Endothelial cell of umbilical vein (primary cell): ENCODE results near the gene VCL. TPM values are rescaled to one million over a fixed set of nuclear protein-coding genes. Genes with fewer than 3 reads are reported as not detected.

Source experiments
- BruUV-seq: library from RNA; stranded (reverse); fragments of 400-500 nt; replicated peaks from 2 replicates; lab custom pipeline; 2021; lab: Mats Ljungman, UMichigan
- CTCF ChIA-PET: fragments of 300-600, 350-600 bp; sonication (Branson Sonifier 250); formaldehyde crosslinking; loops from one replicate; lab custom pipeline; 2021; ENCODE audit warnings: antibody characterized with exemption, inconsistent platforms; lab: Charles Lee
- POLR2A ChIA-PET: fragments of 300-600, 350-600 bp; sonication (Branson Sonifier 250); formaldehyde crosslinking; loops from one replicate; lab custom pipeline; 2021; ENCODE audit warnings: antibody characterized with exemption, inconsistent platforms; lab: Charles Lee
- DNase-seq: peaks from one replicate; pipeline ENCODE4 v3.0.0-alpha.2; 2011; ENCODE audit warnings: low read depth, low spot score
- FAIRE-seq: peaks from 2 replicates; lab custom pipeline; 2011; peaks lifted over from hg19 to GRCh38; lab: Jason Lieb, UNC
- H2AFZ ChIP-seq: 2 replicates; pipeline ENCODE4 v1.6.0; 2012; ENCODE audit warnings: low read depth, low read length, control low read depth, inconsistent platforms
- H3K27ac ChIP-seq: 2 replicates; pipeline ENCODE4 v1.5.1; 2011; ENCODE audit warnings: low read depth, mild to moderate bottlenecking, control low read depth, low read length, moderate library complexity; ENCODE audit not compliant: insufficient read depth
- H3K27me3 ChIP-seq, 2 experiments: 2 replicates each; pipeline versions ENCODE4 v1.6.0 to v1.6.1; 2011; ENCODE audit warnings: low read length in 2 of 2, mixed read lengths in 1 of 2; ENCODE audit not compliant: control insufficient read depth in 2 of 2, insufficient read depth in 2 of 2
- H3K36me3 ChIP-seq, 2 experiments: 2 replicates in 1 of 2; 3 replicates in 1 of 2; pipeline ENCODE4 v1.5.1; 2011; ENCODE audit warnings: low read length in 2 of 2, mild to moderate bottlenecking in 1 of 2, moderate library complexity in 1 of 2; ENCODE audit not compliant: control insufficient read depth in 2 of 2, insufficient read depth in 2 of 2; ENCODE audit errors: extremely low read depth in 1 of 2
- H3K4me1 ChIP-seq: 3 replicates; pipeline ENCODE4 v1.5.1; 2011; ENCODE audit warnings: mild to moderate bottlenecking, low read length; ENCODE audit not compliant: control insufficient read depth, insufficient read depth; ENCODE audit errors: extremely low read depth
- H3K4me2 ChIP-seq: 2 replicates; pipeline ENCODE4 v1.6.1; 2011; ENCODE audit warnings: low read length, control low read depth, mixed read lengths; ENCODE audit not compliant: insufficient read depth
- H3K4me3 ChIP-seq, 3 experiments: fragments of 200-600 bp in 1 of 3; sonication (generic), shearing (Covaris generic) in 1 of 3; replicated peaks in 1 of 3; 2 replicates each; pipeline ENCODE4 v1.5.1; 2011 to 2016; ENCODE audit warnings: control low read depth in 3 of 3, low read length in 3 of 3, mild to moderate bottlenecking in 2 of 3, inconsistent platforms in 1 of 3, low read depth in 1 of 3, moderate library complexity in 1 of 3; ENCODE audit not compliant: insufficient read depth in 1 of 3
- H3K79me2 ChIP-seq: 2 replicates; pipeline ENCODE4 v1.6.0; 2012; ENCODE audit warnings: low read length, inconsistent platforms; ENCODE audit not compliant: control insufficient read depth, insufficient read depth
- H3K9ac ChIP-seq: replicated peaks from 2 replicates; pipeline ENCODE3; 2011; ENCODE audit warnings: low read length, control low read depth; ENCODE audit not compliant: insufficient read depth; ENCODE audit errors: extremely low read depth
- H3K9me1 ChIP-seq: replicated peaks from 3 replicates; pipeline ENCODE4 v1.6.0; 2011; ENCODE audit warnings: mild to moderate bottlenecking, low read length; ENCODE audit not compliant: control insufficient read depth, insufficient read depth; ENCODE audit errors: extremely low read depth
- H3K9me3 ChIP-seq: replicated peaks from 2 replicates; pipeline ENCODE4 v1.5.1; 2012; ENCODE audit warnings: low read length, inconsistent platforms; ENCODE audit not compliant: control insufficient read depth, insufficient read depth
- H4K20me1 ChIP-seq: replicated peaks from 2 replicates; pipeline ENCODE3; 2011; ENCODE audit warnings: mild to moderate bottlenecking, low read length; ENCODE audit not compliant: control insufficient read depth, insufficient read depth; ENCODE audit errors: extremely low read depth
- CTCF ChIP-seq, 2 donors: IDR thresholded peaks; 1 replicate in 1 of 2; 2 replicates in 1 of 2; pipeline ENCODE4 v1.5.1; 2011; ENCODE audit warnings: low read length in 2 of 2, mild to moderate bottlenecking in 2 of 2, moderate library complexity in 2 of 2, control low read depth in 1 of 2, inconsistent platforms in 1 of 2, low read depth in 1 of 2; ENCODE audit not compliant: insufficient read depth in 1 of 2; ENCODE audit errors: extremely low read depth in 1 of 2
- EZH2 ChIP-seq: IDR thresholded peaks from 2 replicates; pipeline ENCODE4 v1.6.1; 2012; ENCODE audit warnings: borderline replicate concordance, low read depth, mild to moderate bottlenecking, moderate library complexity, low read length, inconsistent platforms; ENCODE audit not compliant: severe bottlenecking
- FOS ChIP-seq: IDR thresholded peaks from 2 replicates; pipeline ENCODE4 v1.6.1; 2011; ENCODE audit warnings: mild to moderate bottlenecking, low read length, moderate library complexity, borderline replicate concordance; ENCODE audit not compliant: insufficient read depth
- GATA2 ChIP-seq: IDR thresholded peaks from 2 replicates; pipeline ENCODE4 v1.7.0; 2011; ENCODE audit warnings: low read depth, mild to moderate bottlenecking, moderate library complexity, mixed read lengths, low read length; ENCODE audit not compliant: insufficient read length, insufficient read depth
- JUN ChIP-seq: IDR thresholded peaks from 2 replicates; pipeline ENCODE4 v1.6.1; 2011; ENCODE audit warnings: borderline replicate concordance, low read depth; ENCODE audit not compliant: insufficient read length, insufficient read depth
- MAX ChIP-seq: IDR thresholded peaks from 2 replicates; pipeline ENCODE4 v1.6.1; 2011; ENCODE audit not compliant: insufficient read depth, insufficient read length
- MYC ChIP-seq: IDR thresholded peaks from one replicate; pipeline ENCODE4 v1.6.1; 2011; ENCODE audit warnings: mild to moderate bottlenecking, low read depth, low read length
- POLR2A ChIP-seq: IDR thresholded peaks from 2 replicates; pipeline ENCODE4 v1.6.1; 2012; ENCODE audit warnings: low read depth, mild to moderate bottlenecking, control low read depth, low read length
- POLR2AphosphoS5 ChIP-seq: IDR thresholded peaks from 2 replicates; pipeline ENCODE4 v1.6.1; 2012; ENCODE audit warnings: low read depth, mild to moderate bottlenecking, control low read depth, low read length, moderate library complexity; ENCODE audit not compliant: insufficient read depth
- dilution Hi-C: fragments of 300-500 bp; cut with MboI; formaldehyde crosslinking; loops from one replicate; pipeline ENCODE4 v1.15.0; 2019; ENCODE audit warnings: low sequenced_read_pairs; ENCODE audit not compliant: extremely low pct_ligation_motif_present
- intact Hi-C: fragments of 100-400 bp; cut with micrococcal nuclease; formaldehyde crosslinking; loops from one replicate; pipeline ENCODE4 v1.10.0; 2022
- polyA plus RNA-seq, 4 experiments: library from polyadenylated mRNA; depleted of rRNA in 3 of 4; stranded (reverse) in 3 of 4; unstranded in 1 of 4; fragments of >200 nt; gene quantifications; 2 replicates each; pipeline versions ENCODE4 v1.2.1 to v1.2.3, GENCODE V29; 2011 to 2012; ENCODE audit warnings: missing spikeins in 1 of 4
- total RNA-seq: library from RNA; stranded (reverse); gene quantifications from 2 replicates; pipeline ENCODE4 v1.2.3, GENCODE V29; 2021

Gene VCL
- total and polyA plus RNA-seq, 2 donors (not counting 3 experiments of a cell fraction or from before 2014, with no cell fraction given) = 95.4 to 231 TPM

GRCh38 chr10:74114041-74114448, 116.1 kb downstream of the VCL start:
- no peak overlapping the region for H3K4me2 ChIP-seq
- no peak overlapping the region for H3K4me3 ChIP-seq
- no TSS peak for BruUV-seq
- no peak overlapping the region for H3K9ac ChIP-seq
- no peak overlapping the region for H3K27ac ChIP-seq
- H3K36me3 ChIP-seq = peaks cover 55 to 61% of the 10 kb centered on the region in 2 experiments
- ChIA-PET CTCF (interaction anchor here (1.7 kb wide), 1 partner anchor 20 kb away, joined by 3 read pairs; no protein-coding TSS in a partner anchor), POLR2A (no interaction called here)
- H4K20me1 ChIP-seq = no peaks in the 10 kb centered on the region
- no peak overlapping the region for H2AFZ ChIP-seq
- no peak for FAIRE-seq
- TF ChIP-seq MAX (no peak), CTCF (IDR thresholded peaks at IDR 0.05; ENCODE audit: extremely low read depth in 1 of 2, insufficient read depth in 1 of 2, low read depth in 1 of 2, low read length in 2 of 2) (no peak), POLR2A (no peak), POLR2AphosphoS5 (no peak), MYC (no peak), EZH2 (no peak), JUN (no peak), GATA2 (no peak), FOS (no peak)
- no peaks in the 10 kb centered on the region for H3K9me1 ChIP-seq
- intact Hi-C loops (no loop called here), dilution Hi-C loops (no loop called here)
- H3K9me3 ChIP-seq = no peaks in the 10 kb centered on the region
- no peak for DNase-seq
- peaks cover 5% of the 10 kb centered on the region for H3K4me1 ChIP-seq
- H3K79me2 ChIP-seq = peaks cover 9% of the 10 kb centered on the region
- H3K27me3 ChIP-seq = no peaks in the 10 kb centered on the region
